ENCODE measurements around the gene SLC38A8. TPM values are rescaled to one million over a fixed set of nuclear protein-coding genes. Genes with fewer than 3 reads are reported as not detected.
A peak's percentile ranks its signal among the peaks of the same experiment; 100 is the strongest.

The SLC38A8 gene
- total and polyA plus RNA-seq, 12 donors, result 0.45 to 30.8 (median 3.2) TPM; not detected in 8

DNA sequence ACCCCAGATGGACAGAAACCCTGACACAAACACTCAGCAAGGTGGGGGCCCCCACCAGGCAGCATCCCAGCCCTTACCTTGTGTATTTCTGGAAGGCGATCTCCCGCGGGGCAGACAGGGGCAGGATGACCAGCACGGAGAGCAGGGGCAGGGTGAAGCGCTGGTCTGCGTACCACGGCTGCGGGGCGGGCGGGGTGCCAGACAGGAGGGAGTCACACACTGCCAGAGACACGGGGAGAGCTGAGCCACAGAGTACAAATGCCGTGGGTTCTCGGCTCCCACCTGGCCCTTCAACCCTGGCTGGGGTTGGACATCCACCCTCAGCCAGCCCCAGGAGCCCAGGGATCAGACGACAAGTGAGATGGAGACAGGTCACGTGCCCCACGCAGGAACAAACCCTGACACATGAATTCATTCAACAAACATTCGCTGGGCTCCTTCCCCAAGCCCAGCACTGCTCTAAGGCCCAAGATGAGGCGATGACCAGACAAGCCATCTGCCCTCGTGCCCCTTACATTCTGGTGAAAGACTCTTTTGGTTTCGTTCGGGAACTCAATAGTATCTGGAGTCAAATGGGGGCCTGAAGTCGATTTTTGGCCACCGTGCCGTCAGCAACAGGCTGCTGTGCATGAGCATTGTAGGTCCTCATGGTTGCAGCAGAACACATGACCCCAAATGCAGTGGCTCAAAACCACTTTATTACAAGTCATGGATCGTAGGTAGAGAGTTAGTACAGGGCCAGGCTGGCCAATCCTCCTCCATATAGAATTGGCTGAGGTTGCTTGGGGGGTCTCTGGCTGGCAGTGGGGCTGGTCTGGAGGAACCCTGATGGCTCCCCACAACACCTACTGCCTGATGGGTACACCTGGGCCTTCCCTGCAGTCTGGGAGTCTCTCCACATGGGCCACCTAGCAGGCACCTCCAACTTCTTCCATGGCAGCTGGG is 9.1 kb downstream of the SLC38A8 start:
- no peak for ATAC-seq
- Histone ChIP-seq H3K4me3 (no peak overlapping the region), H3K27ac (no peak overlapping the region), H3K9me3 (peaks cover 0 to 14% (median 7%) of the 10 kb centered on the region in 11 donors), H3K4me1 (peaks cover 0 to 7% (median 0%) of the 10 kb centered on the region in 9 donors), H3K36me3 (no peaks in the 10 kb centered on the region), H3K27me3 (peaks cover 0 to 20% (median 0%) of the 10 kb centered on the region in 7 donors)
- TF ChIP-seq, protein P1, sequence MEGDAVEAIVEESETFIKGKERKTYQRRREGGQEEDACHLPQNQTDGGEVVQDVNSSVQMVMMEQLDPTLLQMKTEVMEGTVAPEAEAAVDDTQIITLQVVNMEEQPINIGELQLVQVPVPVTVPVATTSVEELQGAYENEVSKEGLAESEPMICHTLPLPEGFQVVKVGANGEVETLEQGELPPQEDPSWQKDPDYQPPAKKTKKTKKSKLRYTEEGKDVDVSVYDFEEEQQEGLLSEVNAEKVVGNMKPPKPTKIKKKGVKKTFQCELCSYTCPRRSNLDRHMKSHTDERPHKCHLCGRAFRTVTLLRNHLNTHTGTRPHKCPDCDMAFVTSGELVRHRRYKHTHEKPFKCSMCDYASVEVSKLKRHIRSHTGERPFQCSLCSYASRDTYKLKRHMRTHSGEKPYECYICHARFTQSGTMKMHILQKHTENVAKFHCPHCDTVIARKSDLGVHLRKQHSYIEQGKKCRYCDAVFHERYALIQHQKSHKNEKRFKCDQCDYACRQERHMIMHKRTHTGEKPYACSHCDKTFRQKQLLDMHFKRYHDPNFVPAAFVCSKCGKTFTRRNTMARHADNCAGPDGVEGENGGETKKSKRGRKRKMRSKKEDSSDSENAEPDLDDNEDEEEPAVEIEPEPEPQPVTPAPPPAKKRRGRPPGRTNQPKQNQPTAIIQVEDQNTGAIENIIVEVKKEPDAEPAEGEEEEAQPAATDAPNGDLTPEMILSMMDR (IDR thresholded peaks at IDR 0.05), result no peak
- DNase-seq, result no peak
- WGBS, 2 donors, result 84 to 86% methylated on average over 25 of the region's 25 CpGs
- intact Hi-C loops (cut with DNase I), result no loop called here

DNA sequence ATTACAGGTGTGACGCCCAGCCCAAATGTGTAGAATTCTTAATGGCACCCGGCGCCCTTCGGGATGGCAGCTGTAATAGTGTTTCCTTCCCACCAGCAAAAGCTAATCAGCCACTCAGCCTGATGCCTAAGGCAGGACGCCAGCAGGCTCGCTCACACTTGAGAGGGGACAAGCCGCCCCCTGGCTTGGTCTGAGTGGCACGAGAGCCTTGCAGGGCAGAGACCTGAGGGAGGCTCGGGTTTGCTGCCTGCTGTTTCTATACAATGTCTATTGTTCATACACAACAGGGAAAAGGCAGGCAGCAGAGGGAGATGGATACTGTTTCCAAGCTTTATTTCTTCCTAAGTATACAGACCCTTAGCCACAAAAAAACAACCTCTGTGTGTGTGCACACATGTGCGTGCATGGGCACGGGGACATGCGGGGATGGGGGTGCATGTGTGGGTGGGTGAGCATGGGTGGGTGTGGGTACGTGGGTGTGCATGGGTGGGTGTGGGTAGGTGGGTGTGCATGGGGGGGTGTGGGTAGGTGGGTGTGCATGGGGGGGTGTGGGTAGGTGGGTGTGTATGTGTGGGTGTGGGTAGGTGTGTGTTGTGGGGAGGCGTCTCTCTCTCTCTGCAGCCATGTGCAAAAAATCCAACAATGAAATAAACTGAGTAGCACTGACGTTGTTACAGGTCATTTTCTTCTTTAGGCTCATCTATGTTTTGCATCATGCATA is 10.0 kb downstream of the SLC38A8 start:
- TF ChIP-seq, protein P1 (IDR thresholded peaks at IDR 0.05), result no peak
- H3K9me3 ChIP-seq, result peaks cover 0 to 14% (median 7%) of the 10 kb centered on the region in 11 donors
- no peaks in the 10 kb centered on the region for H3K36me3 ChIP-seq
- H3K27ac ChIP-seq, result no peak overlapping the region
- DNase-seq (peak in 1 of 2 donors; percentile 57), ATAC-seq (peak in 6 of 8 donors; percentile 54 to 72 (median 60))
- H3K4me3 ChIP-seq, result no peak overlapping the region
- intact Hi-C loops (cut with DNase I), result no loop called here
- H3K4me1 ChIP-seq, result peaks cover 0 to 7% (median 0%) of the 10 kb centered on the region in 9 donors
- H3K27me3 ChIP-seq, result peaks cover 0 to 27% (median 0%) of the 10 kb centered on the region in 7 donors
- 59 to 64% methylated on average over 15 of the region's 15 CpGs for WGBS, 2 donors

DNA sequence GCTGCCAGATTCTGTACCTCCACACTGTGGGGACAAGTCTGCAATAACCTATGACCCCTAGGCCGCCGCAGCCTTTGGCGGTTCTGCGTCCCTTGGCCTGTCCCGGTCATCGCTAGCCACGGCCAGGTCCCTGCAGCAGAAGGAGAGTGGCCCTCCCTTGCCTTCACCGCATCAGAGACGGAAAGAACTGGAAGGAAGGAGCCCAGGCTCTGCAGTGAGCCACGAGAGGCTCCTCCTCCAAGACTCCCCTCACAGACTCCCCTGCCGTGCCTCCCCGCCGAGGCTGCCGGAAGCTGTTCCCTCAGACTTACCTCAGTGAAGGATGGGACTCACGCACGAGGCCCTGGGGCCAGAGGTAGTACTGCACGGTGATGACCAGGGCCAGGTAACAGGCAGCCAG is 11.0 kb downstream of the SLC38A8 start:
- TF ChIP-seq, protein P1 (IDR thresholded peaks at IDR 0.05), result no peak
- no peak for DNase-seq
- WGBS, 2 donors, result 78 to 81% methylated on average over 17 of the region's 17 CpGs
- Histone ChIP-seq H3K4me1 (peaks cover 0 to 7% (median 0%) of the 10 kb centered on the region in 9 donors), H3K9me3 (peaks cover 0 to 13% (median 7%) of the 10 kb centered on the region in 11 donors), H3K27ac (no peak overlapping the region), H3K4me3 (no peak overlapping the region), H3K36me3 (no peaks in the 10 kb centered on the region), H3K27me3 (peaks cover 0 to 37% (median 0%) of the 10 kb centered on the region in 7 donors)
- ATAC-seq, result peak in 1 of 8 donors; percentile 39
- intact Hi-C loops (cut with DNase I), result no loop called here
